DOHH2 (cell line): ENCODE measurements around the gene ZNF32.

ENCODE experiments used
- H3F3A ChIP-seq: fragments of 200-600 bp; sonication (generic), shearing (Covaris generic); 2 replicates; pipeline ENCODE4 v1.6.0; 2016; ENCODE audit warnings: antibody characterized with exemption, mild to moderate bottlenecking; ENCODE audit not compliant: control insufficient read depth, insufficient read depth
- H3K27ac ChIP-seq: fragments of 200-600 bp; sonication (generic); 2 replicates; pipeline ENCODE4 v1.5.1; 2014; ENCODE audit warnings: low read depth, mild to moderate bottlenecking, low read length, moderate library complexity
- H3K27me3 ChIP-seq: fragments of 200-600 bp; sonication (generic); 2 replicates; pipeline ENCODE4 v1.6.1; 2014; ENCODE audit warnings: mild to moderate bottlenecking, low read length, mixed read lengths; ENCODE audit not compliant: control insufficient read depth
- H3K36me3 ChIP-seq: fragments of 200-600 bp; sonication (generic); 2 replicates; pipeline ENCODE4 v1.6.1; 2014; ENCODE audit warnings: mild to moderate bottlenecking, low read length, moderate library complexity, mixed read lengths; ENCODE audit not compliant: control insufficient read depth
- H3K4me1 ChIP-seq: fragments of 200-600 bp; sonication (generic); 2 replicates; pipeline ENCODE4 v1.6.1; 2014; ENCODE audit warnings: mild to moderate bottlenecking, low read length, mixed read lengths; ENCODE audit not compliant: control insufficient read depth
- H3K4me2 ChIP-seq: fragments of 200-600 bp; sonication (generic); 2 replicates; pipeline ENCODE4 v1.6.0; 2014; ENCODE audit warnings: mild to moderate bottlenecking, low read length, moderate library complexity
- H3K4me3 ChIP-seq: fragments of 200-600 bp; sonication (generic); 2 replicates; pipeline ENCODE4 v1.5.1; 2014; ENCODE audit warnings: mild to moderate bottlenecking, low read length, mixed read lengths
- H3K79me2 ChIP-seq: fragments of 200-600 bp; sonication (generic); 2 replicates; pipeline ENCODE4 v1.6.1; 2014; ENCODE audit warnings: mild to moderate bottlenecking, low read length, mixed read lengths; ENCODE audit not compliant: control insufficient read depth
- H3K9me2 ChIP-seq: fragments of 200-600 bp; sonication (generic); replicated peaks from 2 replicates; pipeline ENCODE4 v1.6.1; 2014; ENCODE audit warnings: mild to moderate bottlenecking, low read length, mixed read lengths; ENCODE audit not compliant: control insufficient read depth
- H3K9me3 ChIP-seq: fragments of 200-600 bp; sonication (generic); 2 replicates; pipeline ENCODE4 v1.6.1; 2014; ENCODE audit warnings: antibody characterized with exemption, low read length, mixed read lengths; ENCODE audit not compliant: control insufficient read depth, insufficient read depth
- H4K20me1 ChIP-seq: fragments of 200-600 bp; sonication (generic); 2 replicates; pipeline ENCODE4 v1.6.0; 2014; ENCODE audit warnings: low read depth, mild to moderate bottlenecking, antibody characterized with exemption, low read length, moderate library complexity; ENCODE audit not compliant: control insufficient read depth, insufficient read depth
- EZH2phosphoT487 ChIP-seq: fragments of 200-600 bp; sonication (generic); IDR thresholded peaks from 2 replicates; pipeline ENCODE4 v1.6.1; 2017; ENCODE audit warnings: borderline replicate concordance, mild to moderate bottlenecking, antibody characterized with exemption, low read length, moderate library complexity, mixed read lengths
- TF ChIP-seq, protein P1 (sequence below): fragments of 200-600 bp; sonication (generic); IDR thresholded peaks from one replicate; pipeline ENCODE4 v1.5.1; 2014; ENCODE audit warnings: antibody characterized with exemption, mild to moderate bottlenecking, low read depth, low read length; ENCODE audit not compliant: poor library complexity, severe bottlenecking

ZNF32 gene

DNA sequence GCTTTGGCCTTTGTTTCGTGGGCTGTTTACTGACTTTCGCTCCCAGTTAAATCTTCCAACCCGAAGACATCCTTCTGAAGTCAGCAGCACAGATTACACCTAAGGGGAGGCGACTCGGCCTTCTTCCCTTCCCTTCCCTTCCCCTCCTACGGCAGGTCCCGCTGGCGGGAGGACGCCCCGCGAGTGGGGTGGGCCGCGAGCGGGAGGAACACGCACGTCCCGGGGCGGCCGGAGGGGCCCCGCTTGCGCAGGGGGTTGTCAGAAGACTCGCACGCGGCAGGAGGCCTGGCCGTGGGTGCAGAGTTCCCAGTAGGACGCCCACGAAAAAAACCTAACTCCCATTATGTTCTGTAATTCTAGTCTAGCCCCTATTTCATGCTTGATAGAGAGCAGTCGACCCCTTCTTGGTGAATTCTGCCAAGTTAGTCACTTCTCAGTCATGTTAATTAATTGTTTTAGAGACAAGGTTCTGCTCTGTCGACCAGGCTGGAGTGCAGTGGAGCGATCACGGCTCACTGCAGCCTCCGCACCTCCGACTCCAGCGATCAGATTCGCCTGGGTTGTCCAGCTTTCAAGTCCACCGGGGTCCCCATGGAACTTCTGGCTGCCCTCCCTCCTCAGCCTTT is 19.2 kb upstream of the ZNF32 start:
- no peaks in the 10 kb centered on the region for H3K4me1 ChIP-seq
- no peaks in the 10 kb centered on the region for H3K36me3 ChIP-seq
- no peaks in the 10 kb centered on the region for H3K27me3 ChIP-seq
- H3F3A ChIP-seq: no peaks in the 10 kb centered on the region
- H3K79me2 ChIP-seq: no peaks in the 10 kb centered on the region
- H3K27ac ChIP-seq: no peak overlapping the region
- H4K20me1 ChIP-seq: no peaks in the 10 kb centered on the region; the same call in 1 of the 2 replicates
- no peak overlapping the region for H3K4me2 ChIP-seq
- no peak overlapping the region for H3K4me3 ChIP-seq
- H3K9me3 ChIP-seq: no peaks in the 10 kb centered on the region
- TF ChIP-seq EZH2phosphoT487: no peak
- TF ChIP-seq, protein P1, sequence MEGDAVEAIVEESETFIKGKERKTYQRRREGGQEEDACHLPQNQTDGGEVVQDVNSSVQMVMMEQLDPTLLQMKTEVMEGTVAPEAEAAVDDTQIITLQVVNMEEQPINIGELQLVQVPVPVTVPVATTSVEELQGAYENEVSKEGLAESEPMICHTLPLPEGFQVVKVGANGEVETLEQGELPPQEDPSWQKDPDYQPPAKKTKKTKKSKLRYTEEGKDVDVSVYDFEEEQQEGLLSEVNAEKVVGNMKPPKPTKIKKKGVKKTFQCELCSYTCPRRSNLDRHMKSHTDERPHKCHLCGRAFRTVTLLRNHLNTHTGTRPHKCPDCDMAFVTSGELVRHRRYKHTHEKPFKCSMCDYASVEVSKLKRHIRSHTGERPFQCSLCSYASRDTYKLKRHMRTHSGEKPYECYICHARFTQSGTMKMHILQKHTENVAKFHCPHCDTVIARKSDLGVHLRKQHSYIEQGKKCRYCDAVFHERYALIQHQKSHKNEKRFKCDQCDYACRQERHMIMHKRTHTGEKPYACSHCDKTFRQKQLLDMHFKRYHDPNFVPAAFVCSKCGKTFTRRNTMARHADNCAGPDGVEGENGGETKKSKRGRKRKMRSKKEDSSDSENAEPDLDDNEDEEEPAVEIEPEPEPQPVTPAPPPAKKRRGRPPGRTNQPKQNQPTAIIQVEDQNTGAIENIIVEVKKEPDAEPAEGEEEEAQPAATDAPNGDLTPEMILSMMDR: no peak
- no peaks in the 10 kb centered on the region for H3K9me2 ChIP-seq

DNA sequence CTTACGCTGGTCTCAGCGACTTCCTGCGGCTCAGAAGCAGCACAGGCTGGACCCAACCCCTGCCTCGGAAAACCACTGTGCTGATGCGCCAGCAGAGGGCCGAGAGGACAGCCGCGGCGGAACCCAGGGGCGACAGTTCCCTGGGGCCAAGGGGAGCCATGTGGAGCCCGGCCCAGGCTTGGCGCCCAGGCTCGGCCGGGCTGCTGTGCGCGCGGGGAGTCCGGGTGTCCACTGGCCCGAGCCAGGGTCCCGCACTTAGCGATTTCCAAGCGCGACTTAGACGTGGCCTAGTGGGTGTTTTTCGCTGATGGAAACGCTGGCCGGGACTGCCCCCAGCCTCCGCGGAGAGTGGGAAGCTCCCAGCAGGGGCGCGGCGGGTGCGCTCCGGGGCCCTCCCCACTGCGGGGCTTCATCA is 18.6 kb upstream of the ZNF32 start:
- no peak overlapping the region for H3K4me3 ChIP-seq
- no peaks in the 10 kb centered on the region for H3K27me3 ChIP-seq
- no peak overlapping the region for H3K4me2 ChIP-seq
- H4K20me1 ChIP-seq: no peaks in the 10 kb centered on the region; the same call in 1 of the 2 replicates
- H3F3A ChIP-seq: no peaks in the 10 kb centered on the region
- H3K9me2 ChIP-seq: no peaks in the 10 kb centered on the region
- no peaks in the 10 kb centered on the region for H3K79me2 ChIP-seq
- no peak for TF ChIP-seq EZH2phosphoT487
- TF ChIP-seq, protein P1: no peak
- H3K4me1 ChIP-seq: no peaks in the 10 kb centered on the region
- H3K27ac ChIP-seq: no peak overlapping the region
- H3K9me3 ChIP-seq: no peaks in the 10 kb centered on the region
- no peaks in the 10 kb centered on the region for H3K36me3 ChIP-seq

DNA sequence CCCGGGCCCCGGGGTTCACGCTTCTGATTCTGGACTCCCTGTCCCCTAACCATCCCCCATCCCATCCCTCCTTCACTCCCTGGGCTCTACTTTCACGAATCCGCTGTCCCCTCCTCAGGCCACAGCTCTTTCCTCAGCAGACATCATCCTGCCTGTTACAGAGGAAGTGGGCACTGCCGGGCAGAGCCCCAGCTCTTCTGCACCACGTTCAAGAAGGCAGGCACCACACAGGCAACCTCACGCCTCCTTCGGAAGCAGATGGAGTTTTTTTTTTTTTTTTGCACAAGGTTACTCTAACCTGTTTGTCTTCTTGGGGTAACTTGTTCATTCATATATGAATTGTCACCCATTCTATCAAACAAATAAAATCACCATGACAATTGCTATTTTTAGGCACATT is 17.9 kb upstream of the ZNF32 start:
- Histone ChIP-seq H3K79me2 (no peaks in the 10 kb centered on the region), H3K27me3 (no peaks in the 10 kb centered on the region), H4K20me1 (no peaks in the 10 kb centered on the region; the same call in 1 of the 2 replicates), H3K4me3 (no peak overlapping the region), H3K9me2 (no peaks in the 10 kb centered on the region), H3K4me1 (no peaks in the 10 kb centered on the region), H3K27ac (no peak overlapping the region), H3K9me3 (no peaks in the 10 kb centered on the region), H3K4me2 (no peak overlapping the region), H3F3A (no peaks in the 10 kb centered on the region), H3K36me3 (no peaks in the 10 kb centered on the region)
- no peak for TF ChIP-seq EZH2phosphoT487
- TF ChIP-seq, protein P1: no peak
